WTC11 (cell line): ENCODE data around the gene ADRA1B. TPM values are rescaled to one million over a fixed set of nuclear protein-coding genes. Genes with fewer than 3 reads are reported as not detected.
A peak's percentile ranks its signal among the peaks of the same experiment; 100 is the strongest.

Experiments
- ATAC-seq: fragments of 200-7000 bp; cut with Tn5 transposase; 2 replicates; pipeline ENCODE4 v1.10.0; 2021; ENCODE audit warnings: mild to moderate bottlenecking, moderate library complexity
- CTCF ChIA-PET: fragments of 300-600 bp; sonication (Branson Sonifier 250); formaldehyde crosslinking; loops from one replicate; lab custom pipeline; 2021; ENCODE audit warnings: antibody characterized with exemption; lab: Charles Lee
- POLR2A ChIA-PET: fragments of 350-600 bp; sonication (Branson Sonifier 250); formaldehyde crosslinking; loops from one replicate; lab custom pipeline; 2021; ENCODE audit warnings: antibody characterized with exemption; lab: Charles Lee
- DNase-seq: peaks from one replicate; pipeline ENCODE4 v3.0.0; 2021; ENCODE audit warnings: low spot score
- H3K27ac Mint-ChIP-seq: 2 replicates; pipeline ENCODE4 v1.8.0; 2021; ENCODE audit warnings: mixed read lengths
- H3K27me3 Mint-ChIP-seq: 2 replicates; pipeline ENCODE4 v1.8.0; 2021; ENCODE audit warnings: low read depth, mild to moderate bottlenecking, moderate library complexity, mixed read lengths
- H3K36me3 Mint-ChIP-seq: 2 replicates; pipeline ENCODE4 v1.8.0; 2021; ENCODE audit warnings: mixed read lengths
- H3K4me1 Mint-ChIP-seq: 2 replicates; pipeline ENCODE4 v1.8.0; 2022; ENCODE audit warnings: mixed read lengths
- H3K4me3 Mint-ChIP-seq: 2 replicates; pipeline ENCODE4 v1.8.0; 2021; ENCODE audit warnings: mild to moderate bottlenecking, moderate library complexity, mixed read lengths
- H3K9me3 Mint-ChIP-seq: 2 replicates; pipeline ENCODE4 v1.8.0; 2021; ENCODE audit warnings: mixed read lengths
- ATF6 ChIP-seq: sonication (generic); formaldehyde crosslinking; IDR thresholded peaks from 2 replicates; pipeline ENCODE4 v1.8.1; 2023; ENCODE audit warnings: mild to moderate bottlenecking, missing genetic modification reagents
- CBFB ChIP-seq: sonication (generic); formaldehyde crosslinking; IDR thresholded peaks from 2 replicates; pipeline ENCODE4 v1.8.1; 2022; ENCODE audit warnings: mild to moderate bottlenecking, low read depth, missing genetic modification reagents
- E2F4 ChIP-seq: sonication (generic); formaldehyde crosslinking; IDR thresholded peaks from 2 replicates; pipeline ENCODE4 v1.8.1; 2022; ENCODE audit warnings: low read depth, mild to moderate bottlenecking, moderate library complexity, missing genetic modification reagents, borderline replicate concordance
- E2F5 ChIP-seq: sonication (generic); formaldehyde crosslinking; IDR thresholded peaks from 2 replicates; pipeline ENCODE4 v1.8.1; 2022; ENCODE audit warnings: mild to moderate bottlenecking, moderate library complexity, missing genetic modification reagents
- ESRRA ChIP-seq: sonication (generic); formaldehyde crosslinking; IDR thresholded peaks from 2 replicates; pipeline ENCODE4 v1.8.1; 2022; ENCODE audit warnings: mild to moderate bottlenecking, missing genetic modification reagents, borderline replicate concordance
- GRHL2 ChIP-seq: fragments of 250-450 bp; sonication (Bioruptor Pico); IDR thresholded peaks from 2 replicates; pipeline ENCODE4 v1.8.0; 2022; ENCODE audit warnings: mild to moderate bottlenecking, moderate library complexity; ENCODE audit not compliant: insufficient replicate concordance, severe bottlenecking
- HMGA2 ChIP-seq: fragments of 250-450 bp; sonication (Bioruptor Pico); IDR thresholded peaks from 2 replicates; pipeline ENCODE4 v1.4.0; 2021; ENCODE audit warnings: mild to moderate bottlenecking, moderate library complexity
- STAT6 ChIP-seq: sonication (generic); formaldehyde crosslinking; conservative IDR thresholded peaks from 2 replicates; pipeline ENCODE4 v1.8.1; 2023; ENCODE audit warnings: mild to moderate bottlenecking, low read depth, missing genetic modification reagents, moderate library complexity
- TEAD1 ChIP-seq: sonication (generic); formaldehyde crosslinking; IDR thresholded peaks from 2 replicates; pipeline ENCODE4 v1.8.0; 2022; ENCODE audit warnings: mild to moderate bottlenecking, missing genetic modification reagents
- ZNF219 ChIP-seq: sonication (generic); formaldehyde crosslinking; IDR thresholded peaks from 2 replicates; pipeline ENCODE4 v1.8.0; 2023; ENCODE audit warnings: missing genetic modification reagents, mild to moderate bottlenecking, borderline replicate concordance
- ZNF281 ChIP-seq: sonication (generic); formaldehyde crosslinking; IDR thresholded peaks from 2 replicates; pipeline ENCODE4 v1.8.0; 2023; ENCODE audit warnings: mild to moderate bottlenecking, missing genetic modification reagents
- ZNF317 ChIP-seq: sonication (generic); formaldehyde crosslinking; IDR thresholded peaks from 2 replicates; pipeline ENCODE4 v1.8.1; 2023; ENCODE audit warnings: low read depth, mild to moderate bottlenecking, moderate library complexity, missing genetic modification reagents, borderline replicate concordance
- ZNF671 ChIP-seq: fragments of 250-450 bp; sonication (Bioruptor Pico); IDR thresholded peaks from 2 replicates; pipeline ENCODE4 v1.8.0; 2021; ENCODE audit warnings: mild to moderate bottlenecking
- total RNA-seq: library from RNA; stranded (reverse); gene quantifications from 3 replicates; pipeline ENCODE4 v1.2.3, GENCODE V29; 2021
- TF ChIP-seq, protein P1 (sequence below): sonication (generic); formaldehyde crosslinking; IDR thresholded peaks from 2 replicates; pipeline ENCODE4 v1.8.1; 2023; ENCODE audit warnings: mild to moderate bottlenecking, missing genetic modification reagents, moderate library complexity
- TF ChIP-seq, protein P2 (sequence below): fragments of 200-600 bp; IDR thresholded peaks from 2 replicates; pipeline ENCODE4 v1.8.0; 2022; ENCODE audit warnings: antibody characterized with exemption

Gene ADRA1B
- total RNA-seq, 1 experiment from 2014 or later, result 0.11 TPM

GRCh38 chr5:159890141-159890540 is 26.1 kb upstream of the ADRA1B start (continued):
- TF ChIP-seq, protein P1, sequence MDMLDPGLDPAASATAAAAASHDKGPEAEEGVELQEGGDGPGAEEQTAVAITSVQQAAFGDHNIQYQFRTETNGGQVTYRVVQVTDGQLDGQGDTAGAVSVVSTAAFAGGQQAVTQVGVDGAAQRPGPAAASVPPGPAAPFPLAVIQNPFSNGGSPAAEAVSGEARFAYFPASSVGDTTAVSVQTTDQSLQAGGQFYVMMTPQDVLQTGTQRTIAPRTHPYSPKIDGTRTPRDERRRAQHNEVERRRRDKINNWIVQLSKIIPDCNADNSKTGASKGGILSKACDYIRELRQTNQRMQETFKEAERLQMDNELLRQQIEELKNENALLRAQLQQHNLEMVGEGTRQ (CRISPR knock-in tag), result no peak
- TF ChIP-seq ZNF219 (no peak), ZNF671 (CRISPR knock-in tag) (no peak)

DNA sequence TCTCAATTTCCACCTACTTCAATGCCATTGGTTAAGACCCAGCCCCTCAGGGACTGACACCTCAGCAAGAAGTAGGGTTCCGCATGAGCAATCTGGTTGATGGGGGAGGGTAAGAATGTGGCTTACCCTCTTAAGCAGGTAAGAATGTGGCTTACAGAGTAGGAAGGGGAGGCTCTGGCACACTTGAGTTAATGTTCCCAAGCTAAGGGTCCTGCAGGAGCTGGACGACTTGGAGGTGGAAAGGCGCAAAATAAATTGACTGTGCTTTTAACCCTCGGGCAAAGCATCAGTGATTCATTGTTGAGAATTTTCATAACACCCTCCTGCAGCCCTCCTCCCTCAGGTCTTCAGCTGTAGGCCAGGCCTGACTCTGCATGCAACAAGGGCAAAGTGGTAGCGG is 24.9 kb upstream of the ADRA1B start:
- ATAC-seq (peak; percentile 99), DNase-seq (peak; percentile 36)
- Mint-ChIP-seq H3K27me3 (no peaks in the 10 kb centered on the region; the same call in 1 of the 2 replicates), H3K4me1 (peaks cover 10% of the 10 kb centered on the region), H3K36me3 (no peaks in the 10 kb centered on the region), H3K9me3 (no peaks in the 10 kb centered on the region), H3K27ac (peak overlapping the region; percentile 39), H3K4me3 (no peak overlapping the region)
- POLR2A ChIA-PET, result no interaction called here
- TF ChIP-seq E2F5 (CRISPR knock-in tag) (no peak), ZNF281 (CRISPR knock-in tag) (no peak), STAT6 (CRISPR knock-in tag) (no peak), E2F4 (CRISPR knock-in tag) (no peak), ATF6 (no peak), ZNF317 (no peak)
- CTCF ChIA-PET, result no interaction called here

- POLR2A ChIA-PET, result interaction anchor here (1.3 kb wide), 1 partner anchor 14 kb away, joined by 3 read pairs; no protein-coding TSS in a partner anchor
- ATAC-seq (no peak), DNase-seq (no peak)
- Mint-ChIP-seq H3K4me3 (no peak overlapping the region), H3K36me3 (no peaks in the 10 kb centered on the region), H3K9me3 (no peaks in the 10 kb centered on the region), H3K27me3 (no peaks in the 10 kb centered on the region; the same call in 1 of the 2 replicates), H3K4me1 (peaks cover 10% of the 10 kb centered on the region), H3K27ac (no peak overlapping the region)
- CTCF ChIA-PET, result no interaction called here
- TF ChIP-seq, protein P2, sequence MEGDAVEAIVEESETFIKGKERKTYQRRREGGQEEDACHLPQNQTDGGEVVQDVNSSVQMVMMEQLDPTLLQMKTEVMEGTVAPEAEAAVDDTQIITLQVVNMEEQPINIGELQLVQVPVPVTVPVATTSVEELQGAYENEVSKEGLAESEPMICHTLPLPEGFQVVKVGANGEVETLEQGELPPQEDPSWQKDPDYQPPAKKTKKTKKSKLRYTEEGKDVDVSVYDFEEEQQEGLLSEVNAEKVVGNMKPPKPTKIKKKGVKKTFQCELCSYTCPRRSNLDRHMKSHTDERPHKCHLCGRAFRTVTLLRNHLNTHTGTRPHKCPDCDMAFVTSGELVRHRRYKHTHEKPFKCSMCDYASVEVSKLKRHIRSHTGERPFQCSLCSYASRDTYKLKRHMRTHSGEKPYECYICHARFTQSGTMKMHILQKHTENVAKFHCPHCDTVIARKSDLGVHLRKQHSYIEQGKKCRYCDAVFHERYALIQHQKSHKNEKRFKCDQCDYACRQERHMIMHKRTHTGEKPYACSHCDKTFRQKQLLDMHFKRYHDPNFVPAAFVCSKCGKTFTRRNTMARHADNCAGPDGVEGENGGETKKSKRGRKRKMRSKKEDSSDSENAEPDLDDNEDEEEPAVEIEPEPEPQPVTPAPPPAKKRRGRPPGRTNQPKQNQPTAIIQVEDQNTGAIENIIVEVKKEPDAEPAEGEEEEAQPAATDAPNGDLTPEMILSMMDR, result no peak
- TF ChIP-seq CBFB (CRISPR knock-in tag) (no peak), ESRRA (CRISPR knock-in tag) (no peak), GRHL2 (CRISPR knock-in tag) (no peak), STAT6 (CRISPR knock-in tag) (no peak), E2F5 (CRISPR knock-in tag) (no peak), TEAD1 (CRISPR knock-in tag) (no peak), HMGA2 (no peak)
Observed at GRCh38 chr5:159893040-159893695, 23.1 kb upstream of the ADRA1B start.
